ENCODE results near the gene F5. TPM values are rescaled to one million over a fixed set of nuclear protein-coding genes. Genes with fewer than 3 reads are reported as not detected.

F5 gene
- total RNA-seq, 2 donors from 2014 or later = 0.33 to 4.2 TPM

DNA sequence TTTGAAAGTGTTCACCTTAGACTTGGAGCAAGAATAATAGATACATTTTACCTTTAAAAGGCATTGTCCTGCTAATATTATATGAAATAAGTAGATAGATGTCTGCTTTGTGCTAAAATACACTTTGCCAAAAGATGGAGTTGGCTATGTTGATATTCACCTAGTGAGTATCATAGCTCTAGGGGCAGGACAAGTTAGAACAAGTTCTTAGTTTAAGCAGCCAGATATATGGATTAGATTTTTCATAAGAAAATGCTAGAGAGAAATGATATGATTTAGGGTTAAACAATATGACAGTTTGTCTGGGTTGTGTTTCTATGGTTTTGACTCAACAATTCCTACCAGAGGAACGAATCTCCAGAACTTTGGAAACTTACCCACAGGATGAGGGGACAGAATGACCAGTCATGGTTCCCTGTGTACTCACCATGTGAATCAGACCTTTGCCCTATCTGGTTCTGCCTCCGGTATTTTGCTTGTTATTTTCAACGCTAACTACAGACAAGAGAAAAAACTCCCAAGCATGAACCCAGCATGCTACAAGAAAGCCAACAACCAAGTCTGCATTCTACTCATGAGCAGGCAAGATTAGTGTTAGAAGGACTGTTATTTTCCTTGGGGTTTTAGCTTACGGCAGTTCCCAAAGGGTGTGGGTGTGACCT lies 1.7 kb downstream of the F5 start:
- Histone ChIP-seq H3K4me3 (no peak overlapping the region), H3K27me3 (no peaks in the 10 kb centered on the region), H3K36me3 (replicated peaks in 1 of 2; ENCODE audit: insufficient read depth in 1 of 2, low read depth in 2 of 2) (no peaks in the 10 kb centered on the region), H3K27ac (no peak overlapping the region), H3K4me1 (peaks cover 9% of the 10 kb centered on the region), H3K9me3 (no peaks in the 10 kb centered on the region)
- intact Hi-C loops (cut with DNase I) = no loop called here
- WGBS, 2 donors = 42 to 54% methylated on average over 4 of the region's 4 CpGs
- DNase-seq (no peak), ATAC-seq (no peak)
- TF ChIP-seq CTCF (IDR thresholded peaks at IDR 0.05) (no peak), POLR2A (IDR thresholded peaks at IDR 0.05) (no peak)

DNA sequence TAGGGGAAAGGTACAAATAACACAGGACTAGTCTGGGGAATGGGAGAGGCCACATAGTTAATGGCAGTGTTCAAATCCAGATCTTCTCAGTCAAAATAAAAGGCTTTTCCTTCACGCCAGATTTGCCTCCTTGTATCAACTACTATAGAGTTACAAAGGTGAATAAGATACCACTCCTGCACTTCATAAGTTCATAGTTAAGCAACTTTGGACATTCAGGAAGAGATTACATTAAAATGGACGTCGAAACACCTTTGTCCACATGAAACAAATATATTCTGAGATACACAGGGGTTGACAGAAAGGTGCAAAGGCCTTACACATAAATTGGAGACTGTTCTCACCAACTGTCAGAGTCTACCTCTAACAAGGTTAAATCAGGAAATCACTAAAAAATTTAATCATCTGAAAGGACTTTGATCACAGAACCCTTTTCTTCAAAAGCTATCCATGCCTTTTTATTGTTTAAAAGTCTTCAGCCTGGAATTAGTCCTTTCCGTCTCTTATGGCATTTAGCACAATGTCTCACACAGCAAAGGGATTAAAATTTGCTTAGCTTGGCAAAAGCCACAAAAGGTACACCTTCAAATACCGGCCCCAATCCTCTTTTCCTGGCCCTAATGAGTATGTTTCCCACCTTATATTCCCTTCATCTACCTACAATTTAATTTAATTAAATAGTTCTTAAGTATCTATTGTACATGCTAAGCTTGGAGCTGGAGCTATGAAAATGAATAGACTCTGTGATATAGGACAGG lies 8.1 kb downstream of the F5 start:
- DNase-seq = no peak
- Histone ChIP-seq H3K4me1 (no peaks in the 10 kb centered on the region), H3K27ac (no peak overlapping the region), H3K4me3 (no peak overlapping the region), H3K27me3 (no peaks in the 10 kb centered on the region), H3K9me3 (no peaks in the 10 kb centered on the region), H3K36me3 (replicated peaks in 1 of 2; ENCODE audit: insufficient read depth in 1 of 2, low read depth in 2 of 2) (no peaks in the 10 kb centered on the region)
- WGBS, 2 donors = 78% methylated on average over 5 of the region's 5 CpGs
- intact Hi-C loops (cut with DNase I) = no loop called here
- ATAC-seq = no peak
- no peak for TF ChIP-seq POLR2A (IDR thresholded peaks at IDR 0.05)
- TF ChIP-seq CTCF (IDR thresholded peaks at IDR 0.05) = no peak

DNA sequence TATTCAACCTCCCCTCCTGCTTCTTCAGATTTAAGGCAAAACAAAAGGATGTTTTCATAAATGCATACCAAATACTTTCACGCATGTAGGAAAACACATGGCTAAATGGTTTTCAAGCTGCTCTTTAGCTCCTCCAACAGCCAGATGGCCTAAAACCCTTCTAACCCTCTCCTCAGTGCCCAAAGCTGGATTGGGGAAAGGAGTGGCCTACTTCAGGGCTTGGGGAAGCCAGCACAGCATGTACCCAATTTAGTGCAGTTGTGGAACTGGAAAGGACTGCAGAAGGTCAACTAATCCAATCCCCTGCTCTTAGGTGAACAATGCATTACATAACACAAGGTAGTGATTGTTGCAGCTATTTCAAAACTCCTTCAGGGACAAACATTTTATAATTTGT lies 9.3 kb downstream of the F5 start:
- no peaks in the 10 kb centered on the region for H3K36me3 ChIP-seq (replicated peaks in 1 of 2; ENCODE audit: insufficient read depth in 1 of 2, low read depth in 2 of 2)
- H3K27ac ChIP-seq = no peak overlapping the region
- H3K9me3 ChIP-seq = no peaks in the 10 kb centered on the region
- no peaks in the 10 kb centered on the region for H3K4me1 ChIP-seq
- no peaks in the 10 kb centered on the region for H3K27me3 ChIP-seq
- WGBS, 2 donors = 88 to 94% methylated on average over 1 of the region's 1 CpG
- intact Hi-C loops (cut with DNase I) = no loop called here
- no peak for TF ChIP-seq CTCF (IDR thresholded peaks at IDR 0.05)
- TF ChIP-seq POLR2A (IDR thresholded peaks at IDR 0.05) = no peak
- no peak for DNase-seq
- H3K4me3 ChIP-seq = no peak overlapping the region
- no peak for ATAC-seq

- no peak for TF ChIP-seq POLR2A (IDR thresholded peaks at IDR 0.05)
- no peak for TF ChIP-seq CTCF (IDR thresholded peaks at IDR 0.05)
- H3K4me3 ChIP-seq = no peak overlapping the region
- intact Hi-C loops (cut with DNase I) = no loop called here
- H3K27ac ChIP-seq = no peak overlapping the region
- H3K36me3 ChIP-seq (replicated peaks in 1 of 2; ENCODE audit: insufficient read depth in 1 of 2, low read depth in 2 of 2) = no peaks in the 10 kb centered on the region
- H3K9me3 ChIP-seq = no peaks in the 10 kb centered on the region
- no peak for ATAC-seq
- no peaks in the 10 kb centered on the region for H3K4me1 ChIP-seq
- H3K27me3 ChIP-seq = no peaks in the 10 kb centered on the region
- DNase-seq = no peak
- 61 to 67% methylated on average over 5 of the region's 5 CpGs for WGBS, 2 donors
Measured at GRCh38 chr1:169576241-169576934, 9.9 kb downstream of the F5 start.
